A172 (cell line): ENCODE data around the gene BDH1. TPM values are rescaled to one million over a fixed set of nuclear protein-coding genes. Genes with fewer than 3 reads are reported as not detected.

ENCODE experiments used
- DNase-seq: peaks from one replicate; pipeline ENCODE4 v3.0.0-alpha.2; 2015; ENCODE audit warnings: low spot score
- total RNA-seq: library from RNA; depleted of rRNA; stranded (reverse); fragments of >200 nt; shearing (Covaris generic); gene quantifications from 2 replicates; pipeline ENCODE4 v1.2.3, GENCODE V29; 2014; rRNA removed

BDH1 gene
- total RNA-seq, 1 experiment from 2014 or later: not detected

DNA sequence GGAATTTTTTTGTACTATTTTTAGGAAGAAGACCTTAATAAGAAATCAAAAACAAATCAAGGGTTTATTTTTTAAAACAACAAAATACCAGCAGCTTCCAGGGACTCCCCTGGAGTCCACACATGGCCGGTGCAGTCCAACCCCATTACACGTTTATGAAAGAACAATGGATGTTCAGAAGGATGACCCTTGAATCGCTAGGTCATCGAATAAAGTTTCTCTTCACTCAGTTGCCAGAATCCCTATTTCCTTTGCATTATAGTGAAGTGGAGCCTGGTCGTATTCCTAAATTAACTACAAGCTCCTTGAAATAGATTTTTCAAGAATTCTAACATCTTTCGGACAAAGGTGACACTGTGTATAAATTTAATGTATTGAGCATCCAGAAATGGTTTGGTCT lies 95.1 kb downstream of the BDH1 start:
- no peak for DNase-seq

DNA sequence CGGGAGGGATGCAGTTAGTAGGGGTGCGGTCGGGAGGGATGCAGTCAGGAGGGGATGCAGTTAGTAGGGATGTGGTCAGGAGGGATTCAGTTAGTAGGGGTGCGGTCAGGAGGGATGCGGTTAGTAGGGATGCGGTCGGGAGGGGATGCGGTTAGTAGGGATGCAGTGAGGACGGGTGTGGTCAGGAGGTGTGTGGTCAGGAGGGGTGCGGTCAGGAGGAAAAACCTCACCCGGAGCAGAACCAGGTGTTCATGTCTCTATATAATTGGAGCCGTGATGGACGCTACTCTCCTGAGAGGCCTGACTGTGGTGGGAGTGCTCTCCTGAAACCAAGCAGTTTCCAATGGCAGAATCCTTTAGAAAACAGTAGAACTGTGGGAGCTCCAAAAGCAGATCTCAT lies 95.8 kb downstream of the BDH1 start:
- no peak for DNase-seq

Other genes with a start within 250 kb of the BDH1 start
- gene RUBCN, start 180.9 kb upstream of the BDH1 start, total RNA-seq: 27.0 and 42.2 TPM in 2 replicates
- gene FYTTD1, start 193.9 kb upstream of the BDH1 start, total RNA-seq: 69.8 and 87.7 TPM in 2 replicates
- gene LRCH3, start 235.3 kb upstream of the BDH1 start, total RNA-seq: 23.0 and 23.8 TPM in 2 replicates